H1 (cell line): Measurements from ENCODE around the gene ESPNL. TPM values are rescaled to one million over a fixed set of nuclear protein-coding genes. Genes with fewer than 3 reads are reported as not detected.

ENCODE experiments used
- CTCF ChIA-PET: fragments of 300-600 bp; sonication (Branson Sonifier 250); formaldehyde crosslinking; loops from one replicate; lab custom pipeline; 2021; ENCODE audit not compliant: partially characterized antibody; lab: Charles Lee
- POLR2A ChIA-PET: fragments of 300-600 bp; sonication (Branson Sonifier 250); formaldehyde crosslinking; loops from one replicate; lab custom pipeline; 2021; ENCODE audit warnings: inconsistent platforms; ENCODE audit not compliant: partially characterized antibody; lab: Charles Lee
- DNase-seq, 2 experiments: peaks; one replicate each; pipeline versions ENCODE4 v3.0.0 to v3.0.0-alpha.2; 2010 to 2022; ENCODE audit warnings: low spot score in 2 of 2, low read depth in 1 of 2, mixed read lengths in 1 of 2
- FAIRE-seq: peaks from 2 replicates; lab custom pipeline; 2011; peaks lifted over from hg19 to GRCh38; lab: Jason Lieb, UNC
- H2AFZ ChIP-seq: 2 replicates; pipeline ENCODE4 v1.8.1; 2012; ENCODE audit warnings: low read length, inconsistent platforms
- H2AK5ac ChIP-seq: 2 replicates; pipeline ENCODE4 v1.6.1; 2013; ENCODE audit warnings: low read depth, low read length
- H2BK120ac ChIP-seq: replicated peaks from 2 replicates; pipeline ENCODE3; 2013; ENCODE audit warnings: low read depth, low read length, inconsistent platforms
- H2BK12ac ChIP-seq: 2 replicates; pipeline ENCODE4 v1.6.1; 2013; ENCODE audit warnings: low read depth, low read length
- H2BK15ac ChIP-seq: 2 replicates; pipeline ENCODE4 v1.6.1; 2013; ENCODE audit warnings: low read length
- H2BK20ac ChIP-seq: 2 replicates; pipeline ENCODE4 v1.6.1; 2013; ENCODE audit warnings: low read length
- H2BK5ac ChIP-seq: 2 replicates; pipeline ENCODE4 v1.6.1; 2013; ENCODE audit warnings: low read depth, low read length
- H3K14ac ChIP-seq: 2 replicates; pipeline ENCODE4 v1.6.1; 2013; ENCODE audit warnings: inconsistent platforms; ENCODE audit not compliant: insufficient read length
- H3K18ac ChIP-seq: 2 replicates; pipeline ENCODE4 v1.6.1; 2013; ENCODE audit warnings: low read length; ENCODE audit errors: extremely low read depth
- H3K23ac ChIP-seq: 2 replicates; pipeline ENCODE4 v1.6.1; 2013; ENCODE audit warnings: inconsistent platforms; ENCODE audit not compliant: insufficient read length
- H3K23me2 ChIP-seq: 2 replicates; pipeline ENCODE4 v1.6.1; 2013; ENCODE audit warnings: low read depth, low read length
- H3K27ac ChIP-seq: 2 replicates; pipeline ENCODE4 v1.6.1; 2011; ENCODE audit warnings: low read depth, low read length, inconsistent platforms
- H3K27me3 ChIP-seq, 4 experiments: replicated peaks in 1 of 4; 1 replicate in 1 of 4; 2 replicates in 3 of 4; pipeline versions ENCODE4 v1.6.1 to v1.8.1; 2011 to 2013; ENCODE audit warnings: low read length in 3 of 4, mild to moderate bottlenecking in 3 of 4, inconsistent platforms in 2 of 4, mixed read lengths in 2 of 4, moderate library complexity in 1 of 4; ENCODE audit not compliant: control insufficient read depth in 3 of 4, insufficient read depth in 3 of 4; ENCODE audit errors: extremely low read depth in 1 of 4
- H3K36me3 ChIP-seq, 4 experiments: 2 replicates each; pipeline versions ENCODE4 v1.6.1 to v1.8.1; 2011 to 2013; ENCODE audit warnings: mild to moderate bottlenecking in 4 of 4, low read length in 3 of 4, moderate library complexity in 2 of 4, control low read depth in 1 of 4, inconsistent platforms in 1 of 4; ENCODE audit not compliant: insufficient read depth in 4 of 4, control insufficient read depth in 2 of 4
- H3K4ac ChIP-seq: replicated peaks from 2 replicates; pipeline ENCODE3; 2013; ENCODE audit warnings: low read length, low read depth, mixed read lengths, inconsistent platforms; ENCODE audit not compliant: insufficient read length
- H3K4me1 ChIP-seq, 4 experiments: replicated peaks in 1 of 4; 1 replicate in 1 of 4; 2 replicates in 3 of 4; pipeline versions ENCODE4 v1.6.1 to v1.8.1; 2011 to 2013; ENCODE audit warnings: low read length in 3 of 4, inconsistent platforms in 2 of 4, mixed read lengths in 1 of 4; ENCODE audit not compliant: insufficient read depth in 4 of 4, control insufficient read depth in 3 of 4
- H3K4me2 ChIP-seq, 2 experiments: 2 replicates each; pipeline versions ENCODE4 v1.6.1 to v1.8.1; 2011 to 2013; ENCODE audit warnings: low read depth in 2 of 2, low read length in 2 of 2, control low read depth in 1 of 2, inconsistent platforms in 1 of 2, mild to moderate bottlenecking in 1 of 2; ENCODE audit not compliant: insufficient read depth in 1 of 2
- H3K4me3 ChIP-seq, 4 experiments: fragments of 200-600, 300-600 bp in 1 of 4; sonication (generic), shearing (Covaris generic), sonication (Bioruptor Twin) in 1 of 4; 2 replicates each; pipeline versions ENCODE4 v1.5.1 to v1.8.1; 2011 to 2016; ENCODE audit warnings: low read length in 4 of 4, low read depth in 3 of 4, control low read depth in 2 of 4, inconsistent platforms in 2 of 4, mild to moderate bottlenecking in 2 of 4, mixed read lengths in 1 of 4, moderate library complexity in 1 of 4; ENCODE audit not compliant: insufficient read depth in 2 of 4; ENCODE audit errors: extremely low read depth in 1 of 4
- H3K56ac ChIP-seq: replicated peaks from 2 replicates; pipeline ENCODE3; 2013; ENCODE audit warnings: low read depth, mild to moderate bottlenecking, mixed read lengths, low read length, inconsistent platforms; ENCODE audit not compliant: insufficient read length
- H3K79me1 ChIP-seq: 2 replicates; pipeline ENCODE4 v1.6.1; 2013; ENCODE audit warnings: low read depth, low read length, control low read depth
- H3K79me2 ChIP-seq, 2 experiments: 2 replicates each; pipeline versions ENCODE4 v1.6.1 to v1.8.1; 2012 to 2013; ENCODE audit warnings: low read length in 2 of 2, mild to moderate bottlenecking in 2 of 2, inconsistent platforms in 1 of 2; ENCODE audit not compliant: insufficient read depth in 2 of 2, control insufficient read depth in 1 of 2
- H3K9ac ChIP-seq, 4 experiments: replicated peaks in 1 of 4; 1 replicate in 1 of 4; 2 replicates in 3 of 4; pipeline versions ENCODE4 v1.6.1 to v1.8.1; 2011 to 2013; ENCODE audit warnings: low read depth in 3 of 4, low read length in 3 of 4, control low read depth in 2 of 4, mild to moderate bottlenecking in 2 of 4, moderate library complexity in 2 of 4, inconsistent platforms in 1 of 4; ENCODE audit errors: extremely low read depth in 1 of 4
- H3K9me3 ChIP-seq, 2 experiments: 2 replicates each; pipeline versions ENCODE4 v1.6.1 to v1.8.1; 2012 to 2013; ENCODE audit warnings: mild to moderate bottlenecking in 2 of 2, moderate library complexity in 2 of 2, control low read depth in 1 of 2, inconsistent platforms in 1 of 2, low read depth in 1 of 2, low read length in 1 of 2, mixed read lengths in 1 of 2; ENCODE audit not compliant: insufficient read depth in 2 of 2
- H4K20me1 ChIP-seq, 2 experiments: replicated peaks in 1 of 2; 2 replicates each; pipeline versions ENCODE3 to v1.8.1; 2011 to 2013; ENCODE audit warnings: inconsistent platforms in 2 of 2, low read length in 2 of 2, mild to moderate bottlenecking in 1 of 2; ENCODE audit not compliant: insufficient read depth in 2 of 2, control insufficient read depth in 1 of 2
- H4K5ac ChIP-seq: 2 replicates; pipeline ENCODE4 v1.6.1; 2013; ENCODE audit warnings: low read length, low read depth, mixed read lengths, inconsistent platforms; ENCODE audit not compliant: insufficient read length
- H4K8ac ChIP-seq: 2 replicates; pipeline ENCODE4 v1.8.0; 2013; ENCODE audit warnings: mild to moderate bottlenecking, moderate library complexity, low read length, inconsistent platforms; ENCODE audit not compliant: insufficient read depth; ENCODE audit errors: extremely low read depth
- H4K91ac ChIP-seq: replicated peaks from 2 replicates; pipeline ENCODE3; 2013; ENCODE audit warnings: low read length, mixed read lengths, inconsistent platforms; ENCODE audit not compliant: insufficient read length
- POLR2AphosphoS5 ChIP-seq: IDR thresholded peaks from 2 replicates; pipeline ENCODE4 v1.6.1; 2011; ENCODE audit warnings: low read depth, low read length
- RAD21 ChIP-seq, 2 experiments: IDR thresholded peaks in 1 of 2; conservative IDR thresholded peaks in 1 of 2; 2 replicates each; pipeline ENCODE4 v1.6.1; 2011; ENCODE audit warnings: low read depth in 2 of 2, low read length in 2 of 2, improper control_type of control experiment in 1 of 2, inconsistent platforms in 1 of 2, mild to moderate bottlenecking in 1 of 2, moderate library complexity in 1 of 2
- SIX5 ChIP-seq: IDR thresholded peaks from 2 replicates; pipeline ENCODE4 v1.6.1; 2011; ENCODE audit warnings: mild to moderate bottlenecking, low read depth, low read length
- WGBS, 2 experiments: shearing (Covaris generic) in 1 of 2; methylation state at CpG; one replicate each; pipeline versions ENCODE4 v1.1.6 to v1.1.7; 2013 to 2015; ENCODE audit warnings: low lambda C conversion rate in 2 of 2, mixed read lengths in 2 of 2, inconsistent platforms in 1 of 2, low coverage in 1 of 2, missing lambda C conversion rate in 1 of 2; ENCODE audit not compliant: insufficient replicate concordance in 2 of 2, insufficient coverage in 1 of 2, insufficient read length in 1 of 2; ENCODE audit errors: extremely low coverage in 1 of 2, missing lambda C conversion rate in 1 of 2; 5-methylcytosine and 5-hydroxymethylcytosine counted together
- polyA plus RNA-seq, 7 experiments: library from polyadenylated mRNA; depleted of rRNA in 3 of 7; stranded (reverse) in 5 of 7; unstranded in 2 of 7; fragments of >200 nt in 5 of 7; fragments of 200-250 nt in 2 of 7; gene quantifications; 1 replicate in 5 of 7; 2 replicates in 1 of 7; 4 replicates in 1 of 7; pipeline versions ENCODE4 v1.2.1 to v1.2.3, GENCODE V29; 2011 to 2013; ENCODE audit warnings: missing spikeins in 2 of 7, mixed read lengths in 2 of 7
- total RNA-seq: library from RNA; stranded (reverse); fragmentation: NEBNext Ultra II Directional; extraction: Animal tissue kit (Norgen Biotek cat#: 25700); gene quantifications from 2 replicates; pipeline ENCODE4 v1.2.1, GENCODE V29; 2021

ESPNL gene
- total and polyA plus RNA-seq, 2 of the 8 experiments (the other 6 are each of a cell fraction or from before 2014, with no cell fraction given), result 0.68 to 1.3 TPM

DNA sequence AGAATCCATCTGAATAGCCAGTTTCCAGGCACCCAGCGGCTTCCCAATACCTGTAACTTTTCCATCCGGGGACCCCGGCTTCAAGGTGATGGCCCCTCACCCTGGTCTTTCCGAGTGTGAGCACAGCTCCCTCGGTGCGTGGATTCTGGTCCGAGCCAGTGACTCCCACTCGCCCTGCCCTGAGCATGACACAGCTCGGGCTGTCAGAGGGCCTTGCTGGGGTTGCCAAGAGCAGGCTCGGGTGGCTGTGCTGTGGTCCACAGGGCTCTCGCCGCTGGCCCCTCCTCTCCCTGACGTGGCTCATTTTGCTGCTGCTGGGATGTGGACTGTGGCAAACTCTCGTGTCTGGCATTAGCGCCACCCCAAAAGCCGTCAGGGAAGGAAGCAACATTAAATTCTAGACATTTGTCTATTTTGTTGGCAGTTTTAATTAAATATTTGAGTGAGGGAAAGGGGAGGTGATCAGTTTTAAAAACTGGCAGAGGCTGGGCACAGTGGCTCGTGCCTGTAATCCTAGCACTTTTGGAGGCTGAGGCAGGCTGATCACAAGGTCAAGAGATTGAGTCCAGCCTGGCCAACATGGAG is 5.6 kb upstream of the ESPNL start:
- TF ChIP-seq POLR2AphosphoS5 (no peak), SIX5 (no peak), RAD21 (IDR thresholded peaks at IDR 0.05 in 1 of 2, conservative IDR thresholded peaks at IDR 0.05 in 1 of 2; ENCODE audit: low read depth in 2 of 2, low read length in 2 of 2) (no peak)
- Histone ChIP-seq H3K36me3 (peaks cover 0 to 23% (median 8%) of the 10 kb centered on the region in 4 experiments; a peak in 5 of 8 replicates), H3K4ac (no peak overlapping the region), H3K23ac (no peak overlapping the region), H3K56ac (no peak overlapping the region), H3K27me3 (no peaks in the 10 kb centered on the region), H2AFZ (no peak overlapping the region), H3K18ac (no peak overlapping the region), H3K27ac (no peak overlapping the region), H2BK12ac (no peak overlapping the region), H3K79me1 (0 out of 2 replicates have a peak, but pooled peaks cover 2% of the 10 kb centered on the region), H3K23me2 (no peaks in the 10 kb centered on the region), H3K4me2 (no peak overlapping the region), H2BK120ac (no peak overlapping the region), H4K91ac (no peak overlapping the region), H4K20me1 (peaks cover 2 to 4% of the 10 kb centered on the region in 2 experiments), H3K9ac (no peak overlapping the region), H3K4me3 (no peak overlapping the region), H4K8ac (no peak overlapping the region), H2AK5ac (no peak overlapping the region), H2BK15ac (no peak overlapping the region), H3K4me1 (peaks cover 0 to 18% (median 12%) of the 10 kb centered on the region in 4 experiments; a peak in 6 of 7 replicates), H2BK5ac (no peak overlapping the region), H2BK20ac (no peak overlapping the region), H3K9me3 (no peaks in the 10 kb centered on the region), H4K5ac (no peak overlapping the region), H3K79me2 (no peaks in the 10 kb centered on the region), H3K14ac (no peak overlapping the region)
- DNase-seq, result no peak
- POLR2A ChIA-PET, result interaction anchor here (1.3 to 4.3 kb wide), 5 partner anchors 9 to 36 kb away, joined by 3 to 17 read pairs (median 5); no protein-coding TSS in a partner anchor
- 90% methylated on average over 14 of the region's 17 CpGs; no CpG with 5 or more reads in 1 of the 2 experiments for WGBS, 2 experiments
- no peak for FAIRE-seq
- CTCF ChIA-PET, result interaction anchor here (1.3 kb wide), 1 partner anchor 45 kb away, joined by 4 read pairs; the partner anchor contains the start of gene KLHL30
